GM23338 (cell line): Measurements from ENCODE around the gene PHLDA3.

Source experiments
- EZH2 ChIP-seq: fragments of 200-600 bp; sonication (generic); IDR thresholded peaks from one replicate; pipeline ENCODE4 v1.8.0; 2017; ENCODE audit warnings: antibody characterized with exemption, mild to moderate bottlenecking, low read depth; ENCODE audit not compliant: unreplicated experiment
- EZH2phosphoT487 ChIP-seq: fragments of 200-600 bp; sonication (generic); IDR thresholded peaks from one replicate; pipeline ENCODE4 v1.8.1; 2018; ENCODE audit warnings: antibody characterized with exemption; ENCODE audit not compliant: unreplicated experiment
- JUNB ChIP-seq: IDR thresholded peaks from one replicate; pipeline ENCODE4 v1.6.1; 2016; ENCODE audit warnings: antibody characterized with exemption; ENCODE audit not compliant: unreplicated experiment
- POLR2AphosphoS5 ChIP-seq: IDR thresholded peaks from 2 replicates; pipeline ENCODE4 v1.6.1; 2016; ENCODE audit warnings: antibody characterized with exemption, low read depth
- TF ChIP-seq, protein P1 (sequence below), 2 experiments: fragments of 200-600 bp in 1 of 2; sonication (generic) in 1 of 2; conservative IDR thresholded peaks; 2 replicates each; pipeline versions ENCODE4 v1.5.1 to v1.6.1; 2016 to 2017; ENCODE audit warnings: antibody characterized with exemption in 2 of 2, low read depth in 2 of 2, mild to moderate bottlenecking in 2 of 2, moderate library complexity in 1 of 2
- TF ChIP-seq, protein P2 (sequence below): IDR thresholded peaks from one replicate; pipeline ENCODE4 v1.6.1; 2018; ENCODE audit warnings: antibody characterized with exemption; ENCODE audit not compliant: unreplicated experiment

DNA sequence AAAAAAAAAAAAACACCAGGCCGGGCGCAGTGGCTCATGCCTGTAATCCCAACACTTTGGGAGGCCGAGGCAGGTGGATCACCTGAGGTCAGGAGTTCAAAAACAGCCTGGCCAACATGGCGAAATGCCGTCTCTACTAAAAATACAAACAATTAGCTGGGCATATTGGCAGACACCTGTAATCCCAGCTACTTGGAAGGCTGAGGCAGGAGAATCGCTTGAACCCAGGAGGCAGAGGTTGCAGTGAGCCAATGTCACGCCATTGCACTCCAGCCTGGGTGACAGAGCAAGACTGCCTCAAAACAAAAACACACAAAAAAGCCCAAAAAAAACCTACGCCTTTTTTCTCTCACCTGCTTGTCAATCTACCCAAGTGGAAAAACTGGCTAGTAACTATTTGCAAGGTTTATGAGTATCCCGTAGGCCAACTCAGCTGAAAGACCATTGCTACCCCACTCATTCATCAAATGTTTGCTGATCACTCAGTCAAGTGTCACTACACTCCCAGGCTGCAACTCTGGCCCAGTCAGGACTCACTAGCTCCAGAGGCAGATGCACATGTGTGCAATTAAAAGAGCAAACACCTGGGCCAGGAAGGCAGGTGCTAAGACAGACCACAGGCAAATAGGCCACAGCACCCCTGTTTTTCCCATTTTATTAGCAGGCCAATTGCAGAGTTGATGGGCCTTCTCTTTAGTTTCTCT lies 36.0 kb upstream of the PHLDA3 start:
- TF ChIP-seq EZH2 (no peak), EZH2phosphoT487 (no peak), POLR2AphosphoS5 (no peak), JUNB (no peak)
- TF ChIP-seq, protein P1, sequence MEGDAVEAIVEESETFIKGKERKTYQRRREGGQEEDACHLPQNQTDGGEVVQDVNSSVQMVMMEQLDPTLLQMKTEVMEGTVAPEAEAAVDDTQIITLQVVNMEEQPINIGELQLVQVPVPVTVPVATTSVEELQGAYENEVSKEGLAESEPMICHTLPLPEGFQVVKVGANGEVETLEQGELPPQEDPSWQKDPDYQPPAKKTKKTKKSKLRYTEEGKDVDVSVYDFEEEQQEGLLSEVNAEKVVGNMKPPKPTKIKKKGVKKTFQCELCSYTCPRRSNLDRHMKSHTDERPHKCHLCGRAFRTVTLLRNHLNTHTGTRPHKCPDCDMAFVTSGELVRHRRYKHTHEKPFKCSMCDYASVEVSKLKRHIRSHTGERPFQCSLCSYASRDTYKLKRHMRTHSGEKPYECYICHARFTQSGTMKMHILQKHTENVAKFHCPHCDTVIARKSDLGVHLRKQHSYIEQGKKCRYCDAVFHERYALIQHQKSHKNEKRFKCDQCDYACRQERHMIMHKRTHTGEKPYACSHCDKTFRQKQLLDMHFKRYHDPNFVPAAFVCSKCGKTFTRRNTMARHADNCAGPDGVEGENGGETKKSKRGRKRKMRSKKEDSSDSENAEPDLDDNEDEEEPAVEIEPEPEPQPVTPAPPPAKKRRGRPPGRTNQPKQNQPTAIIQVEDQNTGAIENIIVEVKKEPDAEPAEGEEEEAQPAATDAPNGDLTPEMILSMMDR (conservative IDR thresholded peaks at IDR 0.05; ENCODE audit: low read depth in 2 of 2) = no peak
- TF ChIP-seq, protein P2, sequence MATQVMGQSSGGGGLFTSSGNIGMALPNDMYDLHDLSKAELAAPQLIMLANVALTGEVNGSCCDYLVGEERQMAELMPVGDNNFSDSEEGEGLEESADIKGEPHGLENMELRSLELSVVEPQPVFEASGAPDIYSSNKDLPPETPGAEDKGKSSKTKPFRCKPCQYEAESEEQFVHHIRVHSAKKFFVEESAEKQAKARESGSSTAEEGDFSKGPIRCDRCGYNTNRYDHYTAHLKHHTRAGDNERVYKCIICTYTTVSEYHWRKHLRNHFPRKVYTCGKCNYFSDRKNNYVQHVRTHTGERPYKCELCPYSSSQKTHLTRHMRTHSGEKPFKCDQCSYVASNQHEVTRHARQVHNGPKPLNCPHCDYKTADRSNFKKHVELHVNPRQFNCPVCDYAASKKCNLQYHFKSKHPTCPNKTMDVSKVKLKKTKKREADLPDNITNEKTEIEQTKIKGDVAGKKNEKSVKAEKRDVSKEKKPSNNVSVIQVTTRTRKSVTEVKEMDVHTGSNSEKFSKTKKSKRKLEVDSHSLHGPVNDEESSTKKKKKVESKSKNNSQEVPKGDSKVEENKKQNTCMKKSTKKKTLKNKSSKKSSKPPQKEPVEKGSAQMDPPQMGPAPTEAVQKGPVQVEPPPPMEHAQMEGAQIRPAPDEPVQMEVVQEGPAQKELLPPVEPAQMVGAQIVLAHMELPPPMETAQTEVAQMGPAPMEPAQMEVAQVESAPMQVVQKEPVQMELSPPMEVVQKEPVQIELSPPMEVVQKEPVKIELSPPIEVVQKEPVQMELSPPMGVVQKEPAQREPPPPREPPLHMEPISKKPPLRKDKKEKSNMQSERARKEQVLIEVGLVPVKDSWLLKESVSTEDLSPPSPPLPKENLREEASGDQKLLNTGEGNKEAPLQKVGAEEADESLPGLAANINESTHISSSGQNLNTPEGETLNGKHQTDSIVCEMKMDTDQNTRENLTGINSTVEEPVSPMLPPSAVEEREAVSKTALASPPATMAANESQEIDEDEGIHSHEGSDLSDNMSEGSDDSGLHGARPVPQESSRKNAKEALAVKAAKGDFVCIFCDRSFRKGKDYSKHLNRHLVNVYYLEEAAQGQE = no peak
